ENCODE data around the gene SH2D1A.
"Not testable (repeated sequence)": the region's sequence is repeated elsewhere in the genome, so short reads cannot be mapped to it uniquely, and the experiment has no call there.

The SH2D1A gene

DNA sequence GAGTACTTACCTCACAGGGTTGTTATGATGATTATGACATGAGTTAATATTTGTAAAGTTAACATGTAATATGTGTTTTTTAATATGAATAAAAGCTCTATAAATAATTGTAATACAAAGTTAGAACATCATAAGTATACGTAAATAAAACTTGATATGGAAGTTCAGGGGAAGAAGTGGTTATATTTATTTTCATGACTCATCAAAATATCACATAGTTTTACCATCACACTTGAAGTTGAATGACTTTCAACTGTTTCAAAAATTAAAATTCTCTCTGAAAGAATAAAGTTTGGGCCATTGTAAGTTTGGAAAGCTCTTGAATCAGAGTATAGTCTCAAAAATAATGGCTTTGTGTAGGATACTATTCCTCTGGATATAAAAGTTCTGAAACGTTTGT lies 8.3 kb downstream of the SH2D1A start:
- no peak for DNase-seq (ENCODE audit: low spot score)

DNA sequence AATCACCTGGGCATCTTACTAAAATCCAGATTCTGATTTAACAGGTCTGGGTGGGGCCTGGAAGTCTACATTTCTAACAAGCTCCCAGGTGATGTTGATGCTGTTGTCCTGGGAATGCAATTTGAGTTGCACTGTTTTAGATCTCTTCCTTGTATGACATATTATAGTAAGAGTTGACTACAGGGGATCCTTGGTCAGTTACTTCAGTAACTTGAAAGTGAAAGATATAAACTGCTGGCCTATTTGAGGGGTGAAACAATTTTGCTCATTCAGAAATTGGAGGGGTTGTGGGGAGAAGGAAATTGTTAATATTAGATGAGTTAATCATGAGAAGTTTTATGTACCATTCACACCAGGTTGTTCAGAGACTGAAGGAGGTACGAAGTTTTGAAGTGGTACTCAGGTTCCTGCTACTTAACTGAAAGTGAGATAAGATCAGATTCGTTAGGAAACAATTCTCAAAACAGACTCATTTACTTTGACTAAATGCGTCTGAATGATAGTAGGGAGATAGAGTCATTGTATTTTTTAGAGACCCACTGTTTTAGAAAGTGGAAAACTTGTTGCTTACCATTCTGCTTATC lies 12.5 kb downstream of the SH2D1A start:
- no peak for DNase-seq (ENCODE audit: low spot score)

DNA sequence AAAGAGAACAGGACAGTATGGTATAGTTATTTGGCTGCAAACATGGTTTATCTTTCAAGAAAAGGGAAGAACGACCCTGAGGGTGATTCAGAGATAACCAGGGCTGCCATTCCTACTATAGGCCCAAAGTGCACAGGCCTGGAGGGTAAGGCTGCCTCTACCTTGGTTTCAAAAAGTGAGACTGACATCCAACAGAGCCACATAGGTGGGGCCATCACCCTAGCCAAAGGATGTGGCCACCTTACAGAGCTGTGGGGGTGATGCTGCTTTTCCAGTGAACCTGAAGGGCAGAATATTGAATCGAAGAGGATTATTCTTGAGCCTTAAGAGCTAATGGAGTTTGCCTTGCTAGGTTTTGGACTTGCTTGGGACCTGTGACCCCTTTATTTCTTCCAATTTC lies 15.7 kb downstream of the SH2D1A start:
- DNase-seq (ENCODE audit: low spot score), result no peak

DNA sequence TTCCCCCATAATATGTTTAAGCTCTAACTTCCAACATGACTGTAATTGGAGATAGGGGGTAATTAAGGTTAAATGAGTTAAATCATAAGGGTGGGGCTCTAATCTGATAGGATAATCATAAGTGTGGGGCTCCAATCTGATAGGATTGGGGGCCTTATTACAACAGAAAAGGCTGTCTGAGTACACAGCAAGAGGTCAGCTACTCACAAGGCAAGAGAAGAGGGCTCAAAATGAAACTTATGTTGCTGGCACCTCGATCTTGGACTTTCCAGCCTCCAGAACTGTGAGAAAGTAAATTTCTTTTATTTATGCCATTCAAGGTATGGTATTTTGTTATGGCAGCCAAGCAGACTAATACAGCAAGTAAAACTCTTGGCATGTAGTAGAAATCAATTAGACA lies 16.4 kb downstream of the SH2D1A start:
- no peak for DNase-seq (ENCODE audit: low spot score)

DNA sequence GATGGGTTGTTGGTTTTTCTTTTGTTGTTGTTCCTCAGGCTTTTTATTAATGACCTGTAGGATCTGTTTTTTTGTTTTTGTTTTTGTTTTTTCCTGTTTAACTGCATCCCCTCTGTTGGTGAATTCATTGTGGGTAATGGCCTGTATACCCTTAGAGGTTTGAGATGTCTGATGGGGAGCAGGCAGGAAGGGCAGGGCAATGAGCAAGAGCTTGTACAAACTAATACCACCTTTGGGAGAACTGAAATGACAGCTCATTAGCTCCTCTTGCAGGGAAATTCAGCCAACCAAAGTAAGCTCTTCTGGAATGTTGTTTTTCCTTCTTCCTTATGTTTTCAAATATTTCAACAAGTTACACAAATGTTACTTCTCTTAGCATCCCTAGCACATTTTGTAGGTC lies 23.4 kb downstream of the SH2D1A start:
- no peak for DNase-seq (ENCODE audit: low spot score)

DNA sequence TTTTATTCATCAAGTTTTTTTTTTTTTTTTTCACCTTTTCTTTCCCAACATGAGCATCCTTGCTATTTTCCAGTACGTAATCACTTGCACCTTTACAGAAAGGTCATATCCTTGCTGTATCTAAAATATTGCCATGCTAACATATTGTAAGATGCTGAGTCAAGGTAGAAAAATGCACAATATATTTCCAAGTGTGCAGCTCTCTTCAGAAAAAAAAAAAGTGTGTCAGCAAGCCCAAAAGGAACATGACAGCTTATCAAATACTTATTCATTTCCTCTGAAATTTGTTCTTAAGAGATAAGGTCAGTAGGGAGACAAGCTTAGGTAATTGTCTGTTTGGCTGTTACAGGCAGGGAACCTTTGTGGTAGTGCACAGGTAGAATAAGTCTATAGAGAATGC lies 27.0 kb downstream of the SH2D1A start:
- DNase-seq (ENCODE audit: low spot score), result no peak

DNA sequence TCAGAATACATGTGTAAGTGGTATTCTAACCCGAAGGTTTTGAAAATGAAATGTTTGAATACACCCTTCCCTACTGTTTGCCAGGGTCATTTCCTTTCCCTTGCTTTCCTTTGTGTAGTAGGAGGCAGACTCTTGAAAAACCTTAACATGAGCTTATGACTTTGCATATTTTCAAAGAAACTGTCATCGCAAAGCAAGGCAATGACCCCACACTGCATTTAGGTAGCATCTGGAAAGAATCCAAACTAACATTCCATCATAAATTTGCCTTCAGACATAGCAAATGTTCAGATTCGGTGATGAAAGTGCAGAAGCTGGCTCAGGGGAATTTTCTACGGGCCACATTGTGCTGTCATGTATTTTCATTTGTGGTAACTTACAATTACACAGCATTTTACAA lies 32.3 kb downstream of the SH2D1A start:
- no peak for DNase-seq (ENCODE audit: low spot score)

DNA sequence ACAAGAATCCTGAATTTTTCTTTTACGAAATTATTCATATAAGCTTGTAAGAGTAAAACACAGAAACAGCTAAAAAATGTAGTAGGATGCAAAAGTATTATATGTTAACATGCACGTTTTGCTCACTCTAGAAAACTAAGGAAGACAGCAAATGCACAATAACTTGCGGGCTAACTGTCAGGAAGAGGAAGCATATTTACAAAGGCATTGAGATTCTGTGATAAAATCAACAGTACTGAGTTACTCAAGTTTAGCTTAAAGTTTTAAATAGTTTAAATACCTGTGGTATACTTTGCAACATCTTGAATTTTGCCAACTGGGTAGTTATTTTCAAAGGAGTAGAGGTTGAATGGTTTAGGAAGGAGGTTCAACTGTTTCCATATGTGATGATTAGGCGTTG lies 37.0 kb downstream of the SH2D1A start:
- DNase-seq (ENCODE audit: low spot score), result no peak

DNA sequence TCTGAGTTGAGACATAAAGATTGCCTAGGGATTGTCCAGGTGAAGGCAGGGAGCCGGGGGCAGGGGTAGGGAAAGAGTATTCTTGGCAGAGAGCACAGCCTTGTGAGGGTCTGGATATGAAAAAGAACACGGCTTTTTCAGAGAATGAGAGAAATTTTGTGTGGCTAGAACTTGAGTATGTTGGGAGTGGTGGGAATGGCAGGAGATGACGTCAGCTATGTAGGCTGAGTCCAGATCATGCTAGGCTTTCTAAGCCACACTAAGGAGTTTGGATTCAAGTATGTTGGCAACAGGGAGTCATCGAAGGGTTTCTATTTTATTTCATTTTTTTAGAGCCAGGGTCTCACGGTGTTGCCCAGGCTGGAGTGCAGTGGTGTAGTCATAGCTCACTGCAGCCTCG lies 40.0 kb downstream of the SH2D1A start:
- DNase-seq (ENCODE audit: low spot score), result no peak

DNA sequence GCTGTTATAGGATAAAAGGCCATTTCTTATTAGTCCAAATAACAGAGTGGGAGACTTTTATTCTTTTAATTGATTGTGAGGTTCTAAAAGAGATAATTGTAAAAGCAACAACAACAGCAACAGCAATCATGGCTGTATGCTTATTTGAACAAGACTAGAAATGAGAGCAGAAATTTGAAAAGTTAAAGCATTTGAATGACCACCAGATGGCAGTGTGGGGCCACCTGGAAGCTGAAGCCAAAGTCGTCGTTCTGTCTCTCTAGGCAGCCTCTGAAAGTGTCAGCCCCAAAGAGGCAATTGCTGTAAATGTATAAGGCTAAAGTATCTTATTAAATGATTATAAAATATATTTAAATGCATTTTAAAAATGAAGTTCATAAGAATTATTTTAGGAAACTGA lies 42.2 kb downstream of the SH2D1A start:
- DNase-seq (ENCODE audit: low spot score), result peak; percentile 1

DNA sequence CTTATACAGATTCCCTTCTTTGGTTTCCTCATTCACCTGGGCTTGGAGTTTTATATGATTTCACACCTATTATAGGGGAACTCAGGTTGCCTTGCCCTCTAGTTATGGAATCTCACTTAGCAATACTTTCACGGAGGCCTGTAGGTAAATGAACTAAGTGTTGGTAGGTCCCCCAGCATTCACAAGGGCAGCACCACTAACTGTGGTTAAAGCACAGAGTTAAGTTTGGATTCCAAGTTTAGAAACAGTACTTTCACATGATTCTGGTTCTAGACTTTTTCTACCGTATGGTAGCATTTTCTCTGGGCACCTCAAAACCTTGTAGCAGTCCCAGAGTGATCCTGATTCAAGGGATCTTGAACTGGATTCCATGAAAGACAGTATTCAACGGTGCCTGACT lies 46.4 kb downstream of the SH2D1A start:
- no peak for DNase-seq (ENCODE audit: low spot score)

DNA sequence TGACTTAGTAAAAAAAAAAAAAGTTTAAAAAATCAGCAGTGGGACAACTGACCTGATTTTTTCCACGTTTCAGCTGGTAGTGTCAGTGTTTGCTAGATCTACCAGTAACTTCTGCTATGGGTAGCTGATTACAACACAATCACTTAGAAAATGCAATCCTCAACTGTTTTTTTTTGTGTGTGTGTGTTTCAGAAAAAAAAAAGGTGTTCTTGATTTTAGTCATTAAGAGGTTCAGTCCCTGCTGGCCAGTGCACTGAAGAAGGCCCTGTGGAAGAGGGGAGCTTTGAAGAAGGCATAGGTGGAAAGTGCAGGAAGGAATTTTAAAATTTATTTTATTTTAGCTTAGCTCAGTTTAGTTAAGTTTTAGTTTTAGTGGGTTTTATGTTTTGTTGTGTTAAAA lies 46.9 kb downstream of the SH2D1A start:
- DNase-seq (ENCODE audit: low spot score), result no peak

DNA sequence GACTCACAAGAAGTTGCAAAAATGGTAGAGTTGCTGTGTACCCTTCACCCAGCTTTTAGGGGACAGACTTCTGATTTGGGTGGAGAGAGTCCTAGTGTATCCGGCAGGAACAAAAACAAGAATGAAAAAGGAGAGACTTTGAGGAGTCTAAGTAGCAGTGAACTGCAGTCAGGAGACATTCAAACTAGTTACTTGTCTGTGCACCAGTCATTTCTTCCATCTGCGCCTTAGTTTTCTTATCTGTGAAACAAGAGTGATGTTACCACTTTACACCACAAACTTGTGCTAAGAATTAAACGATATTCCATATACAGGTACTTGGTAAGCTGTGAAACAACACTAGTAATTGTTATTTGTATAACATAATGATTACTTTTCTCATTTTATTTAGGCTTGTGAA lies 47.3 kb downstream of the SH2D1A start:
- DNase-seq (ENCODE audit: low spot score), result no peak

DNA sequence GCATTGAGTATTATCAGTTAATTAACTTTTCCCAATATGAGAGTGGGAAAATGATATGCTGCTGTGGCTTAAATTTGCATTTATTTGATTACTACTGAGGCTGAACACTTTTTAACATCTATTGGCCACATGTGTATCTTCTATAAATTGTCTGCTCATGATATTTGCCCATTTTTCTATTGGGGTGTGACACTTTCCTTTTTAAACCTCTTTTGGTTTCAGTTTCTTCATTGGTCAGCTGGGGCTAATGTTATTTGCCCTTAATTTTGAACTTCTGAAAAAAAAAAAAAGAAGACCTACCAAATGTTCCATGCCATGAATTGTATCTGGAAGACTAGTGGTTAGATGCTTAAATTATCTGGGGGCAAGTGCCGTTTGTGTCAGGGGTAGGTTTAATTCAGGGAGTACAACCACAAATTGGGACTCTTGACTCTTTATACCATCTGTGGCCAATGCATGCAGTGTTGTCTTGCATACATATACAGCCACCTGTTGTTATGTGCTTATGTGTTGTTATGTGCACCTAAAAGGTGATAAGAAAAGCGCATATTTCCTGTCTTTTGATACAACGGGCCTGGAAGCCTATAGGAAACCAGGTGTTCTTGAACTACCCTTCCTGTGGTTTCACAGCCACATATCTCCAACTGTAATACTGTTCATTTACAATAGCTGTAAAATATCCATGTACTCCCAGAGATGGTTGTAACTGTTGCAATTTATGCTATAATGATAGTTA lies 49.0 kb downstream of the SH2D1A start:
- no peak for DNase-seq (ENCODE audit: low spot score)

DNA sequence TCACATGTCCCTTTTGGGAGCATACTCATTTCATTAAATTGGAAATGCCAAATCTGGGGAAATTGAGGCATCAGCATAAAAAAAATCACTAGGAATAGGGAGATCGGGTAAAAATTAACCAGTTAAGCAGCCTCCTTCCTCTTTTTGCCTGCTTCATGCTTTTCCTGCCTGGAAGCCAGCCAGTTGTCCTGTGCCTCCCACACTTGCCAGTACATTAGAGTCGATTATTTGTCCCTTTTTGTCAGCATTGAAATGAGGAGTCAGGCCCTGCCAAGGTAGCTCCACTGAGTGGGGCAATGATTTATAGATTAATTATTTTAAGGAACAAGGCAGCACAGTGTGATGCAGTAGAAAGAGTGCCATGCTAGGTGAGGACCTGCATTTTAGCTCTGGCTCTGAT lies 55.3 kb downstream of the SH2D1A start:
- DNase-seq (ENCODE audit: low spot score), result no peak

DNA sequence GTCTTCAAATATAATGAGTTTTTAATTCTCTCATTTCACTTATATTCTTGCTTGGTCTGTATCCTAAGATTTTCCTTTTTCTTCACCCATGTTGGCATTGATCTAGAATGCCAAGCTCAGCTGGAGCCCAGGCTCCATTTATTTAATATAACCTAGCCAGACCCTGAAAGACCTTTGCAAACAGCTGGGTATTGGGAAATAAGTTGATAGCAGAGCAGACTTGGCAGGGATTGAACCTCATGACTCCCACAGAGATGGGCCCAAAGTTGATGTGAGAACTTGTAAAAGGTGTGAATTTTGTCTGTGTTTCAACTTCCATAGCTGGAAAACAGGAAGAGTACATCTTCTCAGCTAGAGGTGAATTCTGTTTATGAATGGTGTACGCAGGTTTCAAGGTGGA lies 59.5 kb downstream of the SH2D1A start:
- no peak for DNase-seq (ENCODE audit: low spot score)

DNA sequence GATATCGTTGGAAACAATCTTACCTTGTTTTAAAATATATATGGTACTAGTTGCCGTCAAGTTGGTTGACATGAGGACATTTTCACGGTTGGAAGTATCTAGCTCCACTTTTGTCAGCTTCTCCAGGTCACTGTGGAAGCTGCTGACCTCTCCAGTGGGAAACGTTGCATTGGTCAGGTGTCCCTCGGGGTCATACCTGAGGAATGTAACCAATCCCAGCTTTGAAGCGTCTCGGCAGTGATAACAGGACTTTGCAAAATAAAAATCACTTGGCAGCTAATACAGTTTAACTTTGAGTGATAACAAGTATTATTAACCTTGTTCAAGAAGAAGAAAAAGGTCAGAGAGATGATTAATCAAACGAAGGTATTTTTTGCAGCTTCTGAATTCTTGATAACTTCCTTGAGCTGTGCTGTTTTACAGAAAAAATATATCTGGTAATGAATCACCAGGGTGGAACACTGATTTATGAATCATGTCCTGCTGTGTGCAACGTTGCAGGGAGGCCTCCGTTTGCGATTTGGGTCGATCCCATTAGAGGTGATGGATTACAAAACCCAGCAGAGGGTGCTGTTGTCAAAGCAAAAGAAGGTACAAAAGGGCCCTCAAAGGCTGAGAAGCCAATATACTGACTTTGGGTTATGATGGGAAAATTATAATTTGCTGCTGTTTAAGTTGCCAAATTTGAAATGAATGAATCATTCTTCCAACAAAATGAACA lies 60.1 kb downstream of the SH2D1A start:
- DNase-seq (ENCODE audit: low spot score), result peak; percentile 9

DNA sequence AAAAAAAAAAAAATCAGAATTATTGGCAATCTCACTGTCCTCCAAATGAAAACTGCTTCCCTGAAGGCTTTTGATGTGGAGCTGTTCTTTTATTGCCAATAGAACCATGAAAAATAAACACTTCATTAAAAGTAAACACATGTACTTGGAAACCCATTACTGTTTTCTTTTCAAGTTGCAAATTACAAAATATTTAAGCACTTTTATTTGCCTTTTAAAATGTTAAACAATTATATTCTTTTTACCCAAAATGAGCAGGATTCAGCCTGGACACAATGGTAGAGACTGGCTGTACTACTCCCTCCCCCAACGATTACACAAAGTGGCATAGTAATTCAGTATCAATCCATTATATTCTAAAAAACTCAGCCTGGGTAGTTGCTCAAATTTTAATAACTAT lies 60.9 kb downstream of the SH2D1A start:
- DNase-seq (ENCODE audit: low spot score), result no peak

DNA sequence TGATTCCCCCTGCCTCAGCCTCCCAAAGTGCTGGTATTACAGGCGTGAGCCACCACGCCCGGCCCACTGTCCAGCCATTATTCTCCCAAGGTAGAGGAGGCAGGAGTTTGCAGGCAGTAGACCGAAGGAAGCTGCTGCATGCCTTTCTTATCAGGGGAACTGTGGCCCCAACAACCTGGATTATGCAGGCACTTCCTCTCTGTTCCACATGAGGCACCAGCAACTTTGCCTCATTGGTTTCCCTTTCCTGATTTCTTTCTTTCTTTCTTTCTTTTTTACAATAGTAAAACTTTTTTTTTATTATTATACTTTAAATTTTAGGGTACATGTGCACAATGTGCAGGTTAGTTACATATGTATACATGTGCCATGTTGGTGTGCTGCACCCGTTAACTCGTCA lies 62.0 kb downstream of the SH2D1A start:
- DNase-seq (ENCODE audit: low spot score), result not testable (repeated sequence)

DNA sequence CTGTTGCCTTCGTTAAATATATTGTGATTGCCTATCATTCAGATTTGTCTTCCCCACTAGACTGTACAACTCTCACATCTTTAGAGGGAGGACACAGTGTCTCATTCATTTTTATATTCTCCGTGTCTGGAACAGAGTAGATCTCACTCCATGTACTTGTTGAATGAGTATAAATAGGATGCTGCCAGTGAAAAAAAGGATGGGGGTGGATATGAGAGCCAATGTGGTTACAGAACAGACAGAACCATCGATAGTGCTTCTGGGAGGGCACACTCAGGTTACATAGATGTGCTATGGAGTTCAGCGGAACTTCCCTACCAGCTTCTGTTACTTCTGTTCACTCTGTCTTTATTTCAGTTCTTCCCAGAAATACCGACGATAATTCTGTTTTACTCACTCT lies 66.9 kb downstream of the SH2D1A start:
- DNase-seq (ENCODE audit: low spot score), result no peak

DNA sequence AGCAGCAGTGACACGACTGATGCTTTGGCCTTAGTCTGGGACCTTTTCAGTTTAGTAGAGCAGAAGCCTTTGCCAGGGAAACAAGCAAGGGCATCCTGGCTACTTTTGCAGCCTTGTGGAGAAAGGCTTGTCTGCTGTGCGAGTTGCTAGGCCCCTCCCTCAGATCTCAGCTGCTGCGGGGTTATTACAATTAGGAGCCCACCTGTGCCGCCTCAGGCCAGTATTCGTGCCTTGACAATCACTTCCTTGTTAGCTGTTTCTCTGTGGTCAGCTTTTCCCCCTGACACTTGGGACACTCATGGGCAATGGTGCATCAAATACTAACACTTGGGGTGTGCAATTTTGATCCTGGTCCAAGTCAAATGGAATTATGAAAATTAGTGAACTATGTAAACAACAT lies 67.9 kb downstream of the SH2D1A start:
- DNase-seq (ENCODE audit: low spot score), result no peak

DNA sequence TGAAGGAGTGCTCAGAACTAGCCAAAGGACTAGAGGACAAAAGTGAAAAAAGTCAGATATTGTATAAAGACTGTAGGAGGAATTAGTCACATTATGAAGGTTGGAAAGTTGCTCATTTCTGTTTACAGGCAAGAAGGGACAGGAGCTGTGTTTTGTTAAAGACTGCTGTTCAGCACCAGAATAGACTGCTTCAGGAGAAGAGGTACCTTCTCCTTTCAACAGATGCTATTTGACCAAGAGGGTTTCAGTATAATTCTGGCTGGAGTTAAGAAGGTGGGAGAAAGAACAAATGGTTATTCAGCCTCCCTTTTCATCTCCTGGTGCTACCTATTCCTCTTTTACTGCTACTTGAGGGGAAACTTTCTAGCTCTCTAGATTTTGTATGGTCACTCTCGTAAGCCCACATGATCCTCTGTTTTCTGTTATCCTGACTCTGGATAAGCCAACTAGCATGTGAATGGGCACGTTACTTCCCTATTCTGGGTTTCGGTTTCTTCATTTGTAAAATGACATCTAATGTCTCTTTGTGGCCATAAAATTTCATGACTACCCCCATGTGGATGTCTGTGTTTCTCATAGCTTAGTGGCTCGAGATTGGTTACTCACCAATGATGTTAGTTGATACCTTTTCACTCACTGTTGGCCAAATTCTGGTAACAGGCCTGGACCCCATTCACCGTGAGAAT lies 68.9 kb downstream of the SH2D1A start:
- no peak for DNase-seq (ENCODE audit: low spot score)
